H54 (cell line): ENCODE results near the gene DLGAP1.

Experiments
- DNase-seq: peaks from one replicate; pipeline ENCODE4 v3.0.0; 2011; ENCODE audit warnings: low spot score, mixed read lengths; ENCODE audit not compliant: insufficient read length
- FAIRE-seq: peaks from 3 replicates; lab custom pipeline; 2011; peaks lifted over from hg19 to GRCh38; lab: Jason Lieb, UNC
- POLR2A ChIP-seq: IDR thresholded peaks from 2 replicates; pipeline ENCODE4 v1.6.1; 2011; ENCODE audit warnings: low read depth, mild to moderate bottlenecking, low read length

The DLGAP1 gene

GRCh38 chr18:3525870-3526420, 929.2 kb downstream of the DLGAP1 start:
- no peak for TF ChIP-seq POLR2A
- FAIRE-seq (no peak), DNase-seq (no peak)

GRCh38 chr18:3524706-3525105, 930.4 kb downstream of the DLGAP1 start:
- no peak for TF ChIP-seq POLR2A
- no peak for FAIRE-seq
- DNase-seq, result no peak

GRCh38 chr18:3520230-3521085, 934.6 kb downstream of the DLGAP1 start:
- no peak for TF ChIP-seq POLR2A
- DNase-seq (no peak), FAIRE-seq (no peak)

GRCh38 chr18:3514312-3515216, 940.5 kb downstream of the DLGAP1 start:
- DNase-seq (no peak), FAIRE-seq (no peak)
- no peak for TF ChIP-seq POLR2A

- no peak for DNase-seq
- no peak for FAIRE-seq
- TF ChIP-seq POLR2A, result no peak
Observed at GRCh38 chr18:3513481-3513880, 941.6 kb downstream of the DLGAP1 start.

- FAIRE-seq, result peak; percentile 74
- no peak for DNase-seq
- TF ChIP-seq POLR2A, result no peak
Observed at GRCh38 chr18:3511980-3512379, 943.1 kb downstream of the DLGAP1 start.

GRCh38 chr18:3510896-3511295, 944.2 kb downstream of the DLGAP1 start:
- TF ChIP-seq POLR2A, result no peak
- FAIRE-seq, result no peak
- DNase-seq, result no peak

GRCh38 chr18:3510024-3510423, 945.1 kb downstream of the DLGAP1 start:
- DNase-seq (no peak), FAIRE-seq (no peak)
- no peak for TF ChIP-seq POLR2A

- DNase-seq (no peak), FAIRE-seq (no peak)
- no peak for TF ChIP-seq POLR2A
Observed at GRCh38 chr18:3508576-3509549, 946.2 kb downstream of the DLGAP1 start.

- DNase-seq (no peak), FAIRE-seq (no peak)
- TF ChIP-seq POLR2A, result no peak
Observed at GRCh38 chr18:3504637-3505036, 950.5 kb downstream of the DLGAP1 start.

GRCh38 chr18:3502650-3503049, 952.5 kb downstream of the DLGAP1 start:
- TF ChIP-seq POLR2A, result no peak
- DNase-seq (no peak), FAIRE-seq (no peak)

- TF ChIP-seq POLR2A, result no peak
- DNase-seq, result no peak
Observed at GRCh38 chr18:3500016-3500415, 955.1 kb downstream of the DLGAP1 start.

GRCh38 chr18:3499501-3499900, 955.6 kb downstream of the DLGAP1 start:
- no peak for TF ChIP-seq POLR2A
- no peak for DNase-seq
- FAIRE-seq, result no peak

More at GRCh38 chr18:3500016-3500415, 955.1 kb downstream of the DLGAP1 start:
- FAIRE-seq, result peak; percentile 88
